AG09319 (cell line): Measurements from ENCODE around the gene TMEM231.

Source experiments
- DNase-seq: peaks from one replicate; pipeline ENCODE4 v3.0.0-alpha.2; 2010; ENCODE audit warnings: low read depth; ENCODE audit errors: extremely low read depth
- CTCF ChIP-seq: IDR thresholded peaks from 2 replicates; pipeline ENCODE4 v1.5.1; 2011; ENCODE audit warnings: low read depth, mild to moderate bottlenecking, inconsistent platforms, low read length, moderate library complexity

Gene TMEM231

DNA sequence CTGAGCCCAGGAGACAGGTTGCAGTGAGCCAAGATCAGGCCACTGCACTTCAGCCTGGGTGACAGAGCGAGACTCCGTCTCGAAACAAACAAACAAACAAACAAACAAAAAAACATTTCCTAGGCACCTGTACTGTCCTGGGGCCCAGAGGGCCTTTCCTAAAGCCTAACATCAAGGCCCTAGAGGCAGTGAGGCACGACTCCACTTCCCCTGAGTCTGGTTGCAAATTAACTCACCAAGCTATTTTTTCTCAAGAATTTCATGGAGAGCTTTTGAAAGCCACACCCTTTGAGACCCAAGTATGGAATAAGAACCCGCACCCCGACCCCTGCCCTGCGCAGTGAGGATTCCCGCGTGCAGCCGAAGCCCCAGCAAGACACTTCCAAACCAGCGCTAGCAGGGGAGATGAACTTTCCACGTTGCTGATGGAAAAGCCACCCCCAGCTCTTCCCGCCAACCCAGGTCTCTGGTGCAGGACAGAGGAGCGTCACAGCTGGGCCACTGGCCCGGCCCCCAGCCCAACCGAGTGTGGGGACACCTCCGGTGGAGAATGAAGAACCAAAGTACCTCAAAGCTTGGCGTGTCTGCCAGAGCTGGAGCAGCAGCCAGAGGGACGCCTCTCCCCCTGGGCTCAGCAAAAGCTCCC lies 21.4 kb downstream of the TMEM231 start:
- no peak for TF ChIP-seq CTCF
- DNase-seq, result no peak

- DNase-seq, result no peak
- no peak for TF ChIP-seq CTCF
Measured at GRCh38 chr16:75532791-75533190, 23.3 kb downstream of the TMEM231 start.

DNA sequence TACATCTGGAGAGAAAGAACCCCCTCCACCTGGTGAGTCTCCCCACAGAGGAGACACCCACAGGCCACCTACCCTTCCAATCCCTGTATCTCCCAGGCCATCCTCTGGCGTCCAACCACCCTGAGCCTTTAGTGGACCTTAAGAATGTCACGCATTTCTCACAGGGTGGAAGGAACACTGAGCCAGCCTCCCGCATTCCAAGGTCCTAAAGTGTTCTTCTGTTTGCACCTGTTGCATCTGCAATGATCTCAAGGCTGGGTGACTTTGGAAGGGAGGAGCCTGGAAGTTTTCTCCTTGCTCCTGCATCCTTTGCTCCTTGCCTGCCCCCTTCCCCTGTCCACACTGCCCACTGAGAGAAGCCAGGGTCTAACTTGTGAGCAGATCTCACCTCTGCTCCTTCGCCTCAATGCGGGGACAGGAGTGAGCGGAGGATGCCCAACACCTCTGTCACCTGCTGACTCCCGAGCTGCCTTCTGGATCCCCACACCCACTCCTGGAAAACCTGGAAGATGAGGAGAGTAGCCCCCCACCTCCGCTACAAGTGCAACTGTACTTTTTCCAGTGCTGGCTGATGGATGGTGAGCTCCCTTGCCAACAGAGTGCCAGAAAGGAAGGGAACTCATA lies 23.8 kb downstream of the TMEM231 start:
- TF ChIP-seq CTCF, result no peak
- DNase-seq, result no peak

DNA sequence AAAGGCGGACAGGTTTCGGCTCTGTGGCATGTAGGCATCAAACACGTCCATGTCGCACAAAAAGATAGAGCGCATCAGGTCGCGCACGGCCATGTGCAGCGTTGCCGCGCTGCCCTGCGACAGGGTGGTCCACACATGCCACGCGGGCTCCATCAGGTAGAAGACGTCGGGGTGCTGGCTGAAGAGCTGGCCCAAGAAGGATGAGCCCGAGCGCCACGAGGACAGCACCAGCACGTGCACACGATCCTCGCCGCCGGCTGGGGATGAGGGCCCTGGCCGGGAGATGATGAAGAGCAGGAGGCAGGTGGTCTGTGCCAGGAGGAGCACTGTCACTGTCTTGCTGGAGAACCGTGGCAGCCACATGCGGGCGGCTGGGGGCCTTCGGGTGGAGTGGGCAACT lies 26.1 kb downstream of the TMEM231 start:
- DNase-seq, result no peak
- TF ChIP-seq CTCF, result no peak

DNA sequence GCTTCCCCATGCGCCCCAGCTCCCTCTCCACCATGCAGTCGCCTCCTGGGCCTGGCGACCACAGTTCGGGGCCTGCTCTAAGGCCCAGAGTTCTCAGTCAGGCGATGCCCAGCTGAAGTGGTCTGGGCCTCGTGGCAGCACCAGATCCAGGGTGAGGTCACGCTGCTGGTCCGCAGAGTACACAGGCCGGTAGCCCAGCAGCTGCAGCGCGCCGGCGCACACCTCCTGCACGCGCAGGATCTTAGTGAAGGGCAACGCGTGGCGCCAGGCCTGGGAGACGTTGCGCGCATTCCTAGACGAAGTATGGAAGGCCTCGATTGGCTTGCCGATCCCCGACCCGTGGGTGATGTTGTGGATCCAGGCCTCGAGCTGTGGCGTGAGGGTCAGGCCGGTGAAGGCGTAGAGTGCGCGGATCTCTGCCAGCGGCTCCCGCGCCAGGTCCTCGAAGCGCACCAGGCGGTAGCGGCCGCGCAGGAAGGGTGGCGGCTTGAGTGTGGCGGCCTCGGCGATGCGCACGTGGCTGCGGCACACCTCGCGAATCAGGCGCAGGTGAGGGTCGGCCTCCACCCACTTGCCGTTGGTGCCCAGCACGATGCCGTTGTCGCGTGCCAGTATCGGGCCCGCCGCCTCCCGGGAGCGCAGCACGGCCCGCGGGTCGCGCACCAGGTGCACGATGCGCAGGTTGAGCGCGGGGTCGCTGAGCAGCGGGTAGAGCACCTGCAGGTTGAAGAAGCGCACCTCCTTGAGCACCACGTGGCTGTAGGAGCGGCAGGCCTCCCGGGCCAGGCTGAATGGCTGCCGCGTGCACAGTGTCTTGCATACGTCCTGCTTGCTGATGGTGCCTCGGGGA lies 26.8 kb downstream of the TMEM231 start:
- no peak for TF ChIP-seq CTCF
- no peak for DNase-seq

DNA sequence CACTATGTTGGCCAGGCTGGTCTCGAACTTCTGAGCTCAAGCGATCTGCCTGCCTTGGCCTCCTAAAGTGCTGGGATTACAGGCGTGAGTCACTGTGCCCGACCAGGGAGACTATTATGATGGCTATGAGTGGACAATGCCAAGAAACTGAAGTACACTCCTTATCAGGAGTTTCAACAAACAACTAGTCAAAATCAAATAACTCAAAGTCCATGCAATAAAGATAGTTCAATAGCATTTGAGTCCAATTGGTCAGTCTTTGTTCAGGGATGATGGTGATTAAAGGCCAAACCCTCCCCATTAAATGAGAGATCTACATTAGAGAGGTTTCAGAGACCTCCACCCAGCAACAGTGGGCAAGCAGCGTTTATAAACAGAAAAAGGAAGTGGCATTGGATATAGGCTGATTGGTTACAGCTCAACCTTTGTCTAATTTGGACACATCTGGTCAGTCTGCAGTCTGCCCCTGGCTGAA lies 28.2 kb downstream of the TMEM231 start:
- TF ChIP-seq CTCF, result no peak
- DNase-seq, result no peak
